ENCODE measurements around the gene RNF5.
"Not testable (repeated sequence)": the region's sequence is repeated elsewhere in the genome, so short reads cannot be mapped to it uniquely, and the experiment has no call there.

The RNF5 gene

DNA sequence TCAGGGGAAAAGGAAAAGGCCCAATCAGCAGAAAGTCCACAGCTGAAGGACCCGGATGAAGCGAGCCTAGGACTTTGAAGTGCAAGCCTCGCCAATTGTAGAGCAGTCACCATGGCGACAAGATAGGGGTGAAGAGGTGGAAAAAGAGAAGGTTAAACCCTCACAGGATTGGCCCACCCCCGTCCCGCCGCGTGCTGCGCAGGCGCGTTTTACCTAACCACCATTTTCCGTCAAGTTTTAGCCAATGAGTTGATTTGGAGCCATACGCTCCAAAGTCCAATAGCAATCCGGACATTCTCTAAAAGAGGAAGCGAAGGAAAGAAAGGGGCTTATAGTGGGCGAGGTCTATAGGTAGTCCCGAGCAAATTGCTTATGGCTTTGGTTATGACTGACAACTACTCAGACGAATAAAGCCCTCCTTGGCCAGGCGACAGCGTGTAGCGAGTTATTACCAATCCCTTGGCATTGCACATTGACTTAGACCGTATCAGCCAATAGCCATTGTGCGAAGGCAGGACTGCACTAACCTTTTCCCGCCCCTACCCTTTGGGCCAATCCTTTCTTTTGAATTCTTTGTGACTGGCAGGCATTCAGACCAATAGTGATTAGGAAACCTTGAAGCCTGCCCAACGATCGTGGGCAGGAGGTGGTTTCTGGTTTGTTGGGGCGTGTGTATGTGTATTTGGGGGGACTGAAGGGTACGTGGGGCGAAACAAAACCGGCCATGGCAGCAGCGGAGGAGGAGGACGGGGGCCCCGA is at the start of gene RNF5:
TSS of gene RNF5 (plus strand) at position 618 of the 759 bp plus-strand sequence. CDS start at position 725, 107 bp downstream.
- DNase-seq = peak; percentile 85

GRCh38 chr6:32128751-32129296 is 49.4 kb upstream of the RNF5 start:
- no peak for DNase-seq

- no peak for DNase-seq
Measured at GRCh38 chr6:32129297-32130088, 48.7 kb upstream of the RNF5 start.

DNA sequence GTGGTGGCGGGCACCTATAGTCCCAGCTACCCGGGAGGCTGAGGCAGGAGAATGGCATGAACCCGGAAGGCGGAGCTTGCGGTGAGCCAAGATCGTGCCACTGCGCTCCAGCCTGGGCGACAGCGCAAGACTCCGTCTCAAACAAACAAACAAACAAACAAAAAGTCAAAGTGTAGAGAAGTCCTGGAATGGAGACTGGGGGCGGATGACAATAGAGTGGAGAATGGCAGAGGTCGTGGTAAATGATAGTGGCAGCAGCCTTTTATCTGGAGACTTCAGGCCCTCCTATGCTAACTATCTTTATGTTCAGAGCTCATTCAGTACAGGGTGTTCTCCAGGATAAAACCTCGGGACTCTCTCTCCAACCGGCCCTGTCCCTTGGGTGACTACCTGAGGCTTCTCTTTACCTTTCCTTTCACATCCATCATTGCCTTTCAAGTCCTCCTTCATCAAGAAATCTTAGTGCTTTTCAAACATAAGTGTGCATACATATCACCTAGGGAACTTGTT is 46.7 kb upstream of the RNF5 start:
- DNase-seq = no peak

DNA sequence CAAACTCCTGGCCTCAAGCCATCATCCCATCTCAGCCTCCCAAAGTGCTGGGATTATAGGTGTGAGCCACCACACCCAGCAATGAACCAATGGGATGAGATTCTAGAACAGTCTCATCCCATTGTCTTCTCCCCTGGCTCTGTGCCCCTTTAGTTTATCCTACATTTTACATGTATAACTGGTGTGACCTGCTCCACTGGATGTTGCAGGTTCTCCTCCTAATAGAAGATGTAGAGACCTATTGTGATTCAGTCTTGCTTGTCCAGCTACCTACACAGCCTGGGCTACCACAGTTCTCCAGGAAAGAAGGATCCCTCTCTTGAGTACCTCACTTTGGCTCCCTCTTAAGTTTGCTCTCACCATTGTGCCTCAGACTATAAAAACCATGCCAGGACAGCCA is 46.1 kb upstream of the RNF5 start:
- DNase-seq = no peak

DNA sequence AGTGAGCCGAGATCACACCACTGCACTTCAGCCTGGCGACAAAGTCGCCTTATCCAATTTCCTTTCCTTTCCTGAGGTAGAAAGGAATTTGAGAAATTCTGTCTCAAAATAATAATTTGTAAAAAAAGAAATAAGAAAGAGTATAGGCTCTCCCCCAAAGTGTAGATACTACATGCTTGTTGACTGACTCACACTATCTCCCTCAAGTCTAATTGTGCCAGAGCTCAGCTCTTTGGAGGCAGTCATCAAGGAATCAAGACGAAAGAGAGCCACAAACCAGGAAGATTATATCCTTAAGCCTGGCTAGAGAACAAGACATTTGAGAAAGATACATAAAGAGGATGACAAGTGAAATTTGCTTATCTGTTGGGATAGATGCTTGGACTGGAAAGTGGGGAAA is 44.4 kb upstream of the RNF5 start:
- DNase-seq = no peak

DNA sequence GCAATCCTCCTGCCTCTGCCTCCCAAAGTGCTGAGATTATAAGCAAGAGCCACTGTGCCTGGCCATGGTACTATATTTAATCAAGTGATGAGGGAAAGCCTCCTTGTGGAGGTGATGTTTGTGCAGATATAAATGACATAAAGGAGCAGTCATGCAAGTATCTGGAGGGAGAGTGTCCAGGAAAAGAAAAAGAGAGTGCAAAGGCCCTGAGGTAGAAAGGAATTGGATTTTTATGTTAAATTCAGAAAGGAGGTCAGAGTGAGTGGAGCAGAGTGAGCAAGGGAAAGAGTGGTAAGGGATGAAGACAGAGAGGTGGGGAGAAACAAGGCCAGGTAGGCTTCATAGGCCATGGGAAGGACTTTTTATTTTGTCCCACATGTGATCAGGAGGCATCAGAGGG is 40.8 kb upstream of the RNF5 start:
- DNase-seq = no peak

- DNase-seq = no peak
Measured at GRCh38 chr6:32139590-32139989, 38.6 kb upstream of the RNF5 start.

DNA sequence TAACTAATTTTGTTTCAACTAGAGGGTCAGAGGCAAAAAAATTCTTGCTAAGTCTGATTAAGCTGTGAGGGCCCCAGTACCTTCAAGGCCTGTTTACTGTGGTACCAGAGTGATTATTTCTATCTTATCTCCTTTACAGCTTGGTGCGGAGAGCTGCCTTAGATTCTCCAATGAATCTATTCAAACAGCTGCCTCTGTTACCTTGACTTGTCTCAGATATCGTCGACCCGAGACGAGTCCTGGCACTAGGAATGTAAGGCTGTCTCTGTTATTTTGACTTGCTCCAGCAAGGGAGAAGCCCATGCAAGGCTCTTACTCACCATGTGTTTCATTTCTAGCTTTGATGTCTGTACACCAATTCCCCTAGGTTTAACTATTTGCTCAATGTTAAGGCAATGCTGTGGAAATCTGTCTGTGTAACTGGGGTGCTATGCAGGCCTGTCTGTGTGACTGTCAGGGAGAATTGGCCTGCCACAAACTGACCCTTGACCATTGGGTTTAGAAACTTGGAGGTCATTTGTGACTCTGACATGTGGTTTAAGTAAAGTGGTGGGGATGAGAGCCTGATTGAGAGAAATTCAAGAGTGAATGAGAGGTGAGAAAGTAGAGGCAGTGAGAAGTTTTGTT is 37.7 kb upstream of the RNF5 start:
- no peak for DNase-seq

DNA sequence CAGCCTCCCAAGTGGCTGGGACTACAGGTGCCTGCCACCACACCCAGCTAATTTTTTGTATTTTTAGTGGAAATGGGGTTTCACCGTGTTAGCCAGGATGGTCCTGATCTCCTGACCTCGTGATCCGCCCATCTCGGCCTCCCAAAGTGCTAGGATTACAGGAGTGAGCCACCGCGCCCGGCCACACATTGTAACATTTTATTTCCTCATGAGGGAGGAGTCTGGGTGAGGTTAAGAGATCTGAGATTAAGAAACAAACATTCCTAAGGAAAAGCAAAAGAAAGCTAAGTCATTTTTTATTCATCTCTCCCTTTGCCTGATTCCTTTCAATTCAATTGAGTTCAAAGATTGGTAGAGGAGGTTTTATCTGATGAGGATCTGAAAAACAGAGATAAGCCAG is 34.0 kb upstream of the RNF5 start:
- DNase-seq = not testable (repeated sequence)

- no peak for DNase-seq
Measured at GRCh38 chr6:32146287-32146686, 31.9 kb upstream of the RNF5 start.

DNA sequence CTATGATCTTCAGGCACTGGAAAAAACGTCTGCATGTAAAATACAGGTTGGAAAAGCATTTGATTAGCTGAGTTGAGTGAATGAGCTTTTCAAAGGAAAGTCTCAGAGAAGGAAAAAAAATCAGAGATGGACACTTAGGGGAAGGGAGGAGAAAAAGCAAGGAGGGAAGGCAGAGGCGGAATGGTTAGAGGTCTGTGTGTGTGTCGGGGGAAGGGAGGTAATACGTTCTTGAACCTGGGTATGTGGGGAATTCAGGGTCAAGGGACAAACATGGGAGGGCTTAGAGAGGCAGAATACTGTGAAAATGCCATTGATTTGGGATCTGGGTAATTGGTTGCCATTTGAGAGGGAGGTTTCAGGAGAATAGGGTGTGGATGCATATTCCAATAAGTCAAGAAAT is 31.5 kb upstream of the RNF5 start:
- DNase-seq = no peak

DNA sequence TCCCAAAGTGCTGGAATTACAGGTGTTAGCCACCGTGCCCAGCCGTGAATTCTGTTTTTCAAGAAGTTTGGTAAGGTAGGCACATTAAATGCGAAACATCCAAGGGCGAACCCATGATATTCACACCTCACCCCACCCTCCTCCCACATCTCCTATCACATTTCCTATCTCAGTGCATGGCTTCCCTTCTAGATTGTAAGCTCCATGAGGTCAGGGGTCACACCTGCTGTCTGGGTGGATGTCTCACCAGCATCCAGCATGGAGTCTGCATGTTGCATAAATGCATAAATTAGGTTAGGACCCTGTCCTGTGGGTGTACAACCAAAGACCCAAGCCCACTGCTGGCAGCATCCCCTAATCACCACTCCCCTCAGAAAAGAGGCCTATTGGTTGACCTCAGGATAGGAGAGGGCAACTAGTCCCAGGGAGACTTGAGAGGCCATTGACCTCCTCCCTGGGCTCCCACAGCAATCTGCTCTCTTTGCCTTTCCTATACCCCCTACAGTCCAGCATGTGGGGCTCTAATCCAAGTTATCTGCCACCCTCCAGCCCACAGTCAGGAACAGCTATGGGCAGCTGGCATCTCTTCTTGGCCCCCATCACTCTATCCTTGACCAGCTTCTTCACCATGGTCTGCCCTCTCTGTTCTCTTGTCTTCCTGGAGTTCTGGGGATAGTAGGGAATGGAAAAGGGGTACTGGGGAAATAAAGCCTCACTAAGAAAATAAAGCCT is 30.6 kb upstream of the RNF5 start:
- DNase-seq = no peak

GRCh38 chr6:32148289-32149091 is 29.7 kb upstream of the RNF5 start:
- DNase-seq = peak; percentile 79

- DNase-seq = no peak
Measured at GRCh38 chr6:32149092-32149755, 29.0 kb upstream of the RNF5 start.

DNA sequence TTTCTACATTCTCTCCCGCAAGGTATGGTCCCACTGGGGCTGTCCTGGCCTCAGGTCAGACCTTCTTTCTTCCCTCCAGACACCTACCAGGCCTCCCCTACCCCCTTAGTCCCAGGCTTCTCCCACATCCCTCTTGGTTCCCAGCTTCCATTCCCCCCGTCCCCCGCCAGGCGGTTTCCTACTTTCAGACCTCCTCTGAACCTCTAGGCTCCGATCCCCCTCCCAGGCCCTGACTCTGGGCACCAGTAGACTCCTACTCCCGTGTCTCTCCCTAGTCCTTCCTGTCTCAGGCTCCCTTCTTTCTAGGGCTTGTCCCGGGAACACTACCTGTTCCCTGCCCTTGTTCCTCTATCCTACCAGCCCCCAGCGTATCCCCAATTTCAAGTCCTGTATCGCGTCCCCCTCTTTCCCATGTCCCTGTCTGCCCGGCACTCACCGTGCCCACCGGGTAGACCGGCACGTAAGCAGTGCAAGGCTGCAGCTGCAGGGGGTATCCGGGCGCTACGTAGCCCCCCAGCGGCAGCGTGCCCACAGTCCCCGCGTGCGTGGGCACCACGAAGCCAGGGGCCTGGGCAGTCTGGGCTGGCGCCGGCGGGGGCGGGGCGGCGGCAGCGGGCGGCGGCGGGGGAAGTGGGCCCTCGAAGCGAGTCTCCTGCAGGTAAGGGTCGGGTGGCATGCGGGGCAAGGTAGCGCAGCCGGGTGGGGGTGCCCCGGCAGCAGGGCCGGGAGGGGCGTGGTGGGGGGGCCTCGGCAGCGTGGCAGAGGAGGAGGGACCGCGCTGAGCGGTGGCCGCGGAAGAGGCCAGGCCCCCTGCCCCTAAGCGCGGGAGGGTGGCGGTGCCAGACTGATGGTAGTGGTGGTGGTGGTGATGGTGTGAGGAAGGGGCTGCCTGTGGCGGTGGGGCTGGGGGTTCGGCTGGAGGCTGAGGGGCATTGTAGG is 28.0 kb upstream of the RNF5 start:
- DNase-seq = no peak

- peak; percentile 36 for DNase-seq
Measured at GRCh38 chr6:32151181-32151862, 26.9 kb upstream of the RNF5 start.

- peak; percentile 35 for DNase-seq
Measured at GRCh38 chr6:32151863-32152768, 26.1 kb upstream of the RNF5 start, which contains the start of gene PRRT1. Gene PRRT1 (minus strand): TSS chr6:32151939. CDS start chr6:32151827, 112 bp downstream.
